Uterus (tissue), 4 donors: ENCODE results near the gene GANC. TPM values are rescaled to one million over a fixed set of nuclear protein-coding genes. Genes with fewer than 3 reads are reported as not detected.

Experiments used
- DNase-seq, 2 donors: peaks; one replicate each; pipeline ENCODE4 v3.0.0-alpha.2; 2019 to 2020
- H3K27ac ChIP-seq, 2 donors: fragments of 200-600 bp; sonication (generic); 1 replicate in 1 of 2; 2 replicates in 1 of 2; pipeline ENCODE4 v1.5.1; 2016 to 2018
- H3K27me3 ChIP-seq, 2 donors: fragments of 200-600 bp; sonication (generic); one replicate each; pipeline ENCODE4 v1.5.1; 2018 to 2019; ENCODE audit warnings: control low read depth in 1 of 2
- H3K36me3 ChIP-seq, 2 donors: fragments of 200-600 bp; sonication (generic); one replicate each; pipeline ENCODE4 v1.5.1; 2019; ENCODE audit warnings: control low read depth in 1 of 2
- H3K4me1 ChIP-seq, 2 donors: fragments of 200-600 bp; sonication (generic); one replicate each; pipeline ENCODE4 v1.5.1; 2018 to 2019; ENCODE audit warnings: control low read depth in 1 of 2
- H3K4me3 ChIP-seq, 2 donors: fragments of 200-600 bp; sonication (generic); 1 replicate in 1 of 2; 2 replicates in 1 of 2; pipeline ENCODE4 v1.5.1; 2018 to 2019; ENCODE audit warnings: mild to moderate bottlenecking in 1 of 2
- H3K9me3 ChIP-seq, 2 donors: fragments of 200-600 bp; sonication (generic); one replicate each; pipeline ENCODE4 v1.5.1; 2019; ENCODE audit warnings: control low read depth in 1 of 2
- CTCF ChIP-seq, 4 experiments: fragments of 200-600 bp in 2 of 4; fragments of 450-650 bp in 2 of 4; sonication (generic) in 2 of 4; IDR thresholded peaks; one replicate each; pipeline ENCODE4 v1.5.1; 2016 to 2019; ENCODE audit warnings: antibody characterized with exemption in 4 of 4, mild to moderate bottlenecking in 2 of 4, moderate library complexity in 1 of 4
- POLR2A ChIP-seq, 2 donors: fragments of 450-650 bp; IDR thresholded peaks; one replicate each; pipeline ENCODE4 v1.6.1; 2016; ENCODE audit warnings: antibody characterized with exemption in 2 of 2, mild to moderate bottlenecking in 1 of 2, moderate library complexity in 1 of 2
- intact Hi-C: fragments of 100-400 bp; cut with DNase I; formaldehyde crosslinking; loops from one replicate; pipeline ENCODE4 v1.15.1; 2023; ENCODE audit warnings: low total_unique reads
- total RNA-seq, 4 donors: library from RNA; depleted of rRNA in 3 of 4; stranded (reverse); fragments of >200 nt in 3 of 4; gene quantifications; one replicate each; pipeline versions ENCODE4 v1.1.0 to v1.2.4, GENCODE V29; 2014 to 2023
- donor health status: DM: yes; HTN: yes; CAD: no.

GANC gene
- total RNA-seq, 4 donors from 2014 or later: 11.8 to 48.9 (median 41.3) TPM

- Histone ChIP-seq H3K4me1 (no peaks in the 10 kb centered on the region), H3K27me3 (no peaks in the 10 kb centered on the region), H3K4me3 (no peak overlapping the region), H3K36me3 (no peaks in the 10 kb centered on the region), H3K27ac (no peak overlapping the region), H3K9me3 (no peaks in the 10 kb centered on the region)
- intact Hi-C loops: no loop called here
- DNase-seq: no peak
- TF ChIP-seq CTCF (IDR thresholded peaks at IDR 0.05) (no peak), POLR2A (IDR thresholded peaks at IDR 0.05) (no peak)
Measured at GRCh38 chr15:42402455-42403205, 129.6 kb downstream of the GANC start.

- Histone ChIP-seq H3K4me1 (no peaks in the 10 kb centered on the region), H3K36me3 (no peaks in the 10 kb centered on the region), H3K27me3 (no peaks in the 10 kb centered on the region), H3K27ac (no peak overlapping the region), H3K9me3 (no peaks in the 10 kb centered on the region), H3K4me3 (no peak overlapping the region)
- DNase-seq: no peak
- intact Hi-C loops: no loop called here
- no peak for TF ChIP-seq CTCF (IDR thresholded peaks at IDR 0.05)
- TF ChIP-seq POLR2A (IDR thresholded peaks at IDR 0.05): no peak
Measured at GRCh38 chr15:42403389-42403788, 130.4 kb downstream of the GANC start.

- Histone ChIP-seq H3K9me3 (no peaks in the 10 kb centered on the region), H3K27ac (no peak overlapping the region), H3K27me3 (no peaks in the 10 kb centered on the region), H3K36me3 (no peaks in the 10 kb centered on the region), H3K4me1 (no peaks in the 10 kb centered on the region), H3K4me3 (no peak overlapping the region)
- intact Hi-C loops: no loop called here
- DNase-seq: no peak
- TF ChIP-seq POLR2A (IDR thresholded peaks at IDR 0.05) (no peak), CTCF (IDR thresholded peaks at IDR 0.05) (no peak)
Measured at GRCh38 chr15:42404461-42405235, 131.6 kb downstream of the GANC start.

- Histone ChIP-seq H3K4me3 (no peak overlapping the region), H3K9me3 (no peaks in the 10 kb centered on the region), H3K27ac (no peak overlapping the region), H3K27me3 (no peaks in the 10 kb centered on the region), H3K4me1 (no peaks in the 10 kb centered on the region), H3K36me3 (no peaks in the 10 kb centered on the region)
- no peak for DNase-seq
- intact Hi-C loops: no loop called here
- TF ChIP-seq CTCF (IDR thresholded peaks at IDR 0.05) (no peak), POLR2A (IDR thresholded peaks at IDR 0.05) (no peak)
Measured at GRCh38 chr15:42405863-42406482, 133.0 kb downstream of the GANC start.

Other genes with a start within 250 kb of the GANC start
- gene PLA2G4D, start 178.6 kb upstream of the GANC start, total RNA-seq: under 1 TPM in 1 of 4 donors, not detected in 3; 0.07 TPM
- gene PLA2G4F, start 116.6 kb upstream of the GANC start, total RNA-seq: 1 to 10 TPM in 1 of 4 donors, under 1 TPM in 2, not detected in 1; 0.26 to 1.5 (median 0.29) TPM
- gene VPS39, start 64.9 kb upstream of the GANC start, total RNA-seq: 100 to 1,000 TPM in 1 of 4 donors, 10 to 100 TPM in 3; 59.1 to 101 (median 73.1) TPM
- 10 to 100 TPM; 25.4 to 96.5 (median 66.6) TPM for gene TMEM87A, start 232 bp downstream of the GANC start, total RNA-seq
- 10 to 100 TPM in 2 of 4 donors, 1 to 10 TPM in 1, under 1 TPM in 1; 0.29 to 17.4 (median 9.4) TPM for gene CAPN3, start 86.3 kb downstream of the GANC start, total RNA-seq
- 10 to 100 TPM; 56.6 to 95.0 (median 72.0) TPM for gene ZNF106, start 217.9 kb downstream of the GANC start, total RNA-seq
- 100 to 1,000 TPM in 1 of 4 donors, 10 to 100 TPM in 3; 79.1 to 155 (median 84.2) TPM for gene SNAP23, start 222.4 kb downstream of the GANC start, total RNA-seq